ENCODE results near the gene MCAM.

MCAM gene

DNA sequence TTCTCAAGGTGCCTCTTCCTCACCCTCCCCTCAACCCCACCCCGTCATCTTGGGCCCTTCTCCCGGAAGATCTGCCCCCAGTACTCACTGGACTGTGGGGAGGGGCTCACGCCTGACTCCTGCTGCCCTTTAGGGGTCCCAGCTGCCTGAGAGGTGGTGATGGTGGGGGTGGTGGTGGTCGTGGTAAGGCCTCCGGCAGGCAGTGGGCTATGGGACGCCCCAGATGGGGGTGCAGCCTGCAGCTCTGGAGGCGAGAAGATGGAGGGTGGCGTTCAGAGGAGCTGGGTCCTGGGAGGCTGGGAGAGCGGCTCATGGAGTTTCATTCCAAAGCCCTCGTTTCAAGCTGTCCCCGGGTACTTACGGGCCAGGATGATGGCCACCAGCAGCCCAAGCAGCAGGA, 28.8 kb upstream of the MCAM start:
- DNase-seq (ENCODE audit: low read depth): no peak

DNA sequence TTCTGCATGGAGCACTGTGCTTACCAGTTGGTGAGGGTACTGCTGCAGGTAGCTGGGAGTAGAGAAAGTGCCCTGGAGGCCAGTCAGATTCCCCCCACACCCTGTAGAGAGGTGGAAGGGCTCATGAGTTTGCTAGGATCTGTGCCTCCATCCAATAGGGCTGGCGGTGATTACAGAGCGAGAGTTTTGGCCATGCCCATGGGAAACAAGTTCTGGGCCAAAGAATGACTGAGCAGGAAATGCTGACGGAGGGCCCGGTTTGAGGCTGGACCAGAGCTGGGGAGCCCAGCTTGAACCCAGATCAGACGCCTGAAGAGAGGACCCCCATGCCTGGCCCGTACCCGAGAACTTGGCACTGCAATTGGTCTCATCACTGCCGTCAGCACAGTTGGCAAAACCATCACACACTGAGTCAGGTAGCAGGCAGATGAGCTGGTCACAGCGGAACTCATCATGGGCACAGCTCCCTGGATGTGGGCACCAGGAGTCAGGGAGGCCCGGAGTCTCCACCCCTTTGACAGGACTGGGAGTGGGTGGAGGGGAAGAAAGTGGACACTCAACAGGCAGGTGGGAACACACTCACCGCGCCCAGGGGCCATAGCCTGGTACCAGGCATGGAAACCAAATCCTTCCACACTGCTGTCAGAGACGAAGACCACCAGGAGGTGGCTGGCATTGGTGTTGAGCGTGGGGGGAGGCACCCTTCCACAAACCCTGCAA, 27.5 kb upstream of the MCAM start:
- no peak for DNase-seq (ENCODE audit: low read depth)

DNA sequence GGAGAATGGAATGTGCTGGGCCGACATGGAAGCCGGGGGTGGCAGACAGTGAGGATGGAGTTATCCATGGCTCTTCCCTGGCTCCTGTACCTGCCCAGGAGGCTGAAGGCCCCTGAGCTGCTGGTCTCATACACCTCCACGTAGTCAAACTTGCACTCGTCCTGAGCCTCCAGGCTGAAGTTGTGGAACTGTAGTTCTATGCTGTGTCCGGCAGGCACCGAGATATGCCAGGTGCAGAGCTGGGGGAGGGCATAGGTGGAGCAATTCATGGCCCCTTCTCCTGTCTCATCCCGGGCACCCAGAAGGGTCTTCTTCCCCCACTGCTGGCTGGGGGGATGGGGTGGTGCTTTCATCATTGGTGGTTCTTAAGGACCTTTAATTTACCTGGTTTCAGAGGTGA, 26.8 kb upstream of the MCAM start:
- DNase-seq (ENCODE audit: low read depth): no peak

DNA sequence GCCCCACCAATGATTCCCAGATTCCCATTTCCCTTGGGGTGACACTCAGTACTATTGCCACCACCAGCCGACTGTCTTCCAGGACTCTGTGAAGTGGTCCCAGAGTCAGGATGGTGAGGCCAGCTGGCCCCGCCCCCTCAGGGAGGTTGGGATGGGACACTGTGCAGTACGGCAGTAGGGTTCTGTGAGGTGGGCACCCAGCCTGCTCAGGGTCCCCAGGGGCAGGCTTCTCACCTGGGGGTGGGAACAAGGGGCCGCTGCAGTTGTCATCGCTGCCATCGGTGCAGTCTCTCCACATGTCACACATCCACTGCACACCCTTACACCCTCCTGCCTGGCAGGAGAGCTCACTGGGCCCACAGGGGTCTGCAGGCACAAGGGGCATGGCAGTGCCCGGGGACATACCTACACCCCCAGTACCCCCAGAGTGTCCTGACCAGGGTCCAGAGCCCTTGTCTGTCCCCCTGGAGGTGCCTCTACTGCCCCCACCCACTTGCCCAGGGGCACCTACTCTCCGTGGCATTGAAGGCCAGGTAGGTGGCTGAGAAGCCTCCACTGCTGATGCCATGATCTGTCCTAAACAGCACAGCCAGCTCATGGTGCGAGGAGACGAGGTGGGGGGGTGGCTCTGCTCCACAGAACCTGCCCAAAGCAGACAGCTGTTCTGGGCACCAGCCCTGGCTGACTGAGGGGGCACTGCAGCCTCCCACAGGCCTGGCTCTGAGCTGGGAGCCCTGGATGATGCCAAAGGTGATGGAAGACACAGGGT, 25.6 kb upstream of the MCAM start:
- no peak for DNase-seq (ENCODE audit: low read depth)

DNA sequence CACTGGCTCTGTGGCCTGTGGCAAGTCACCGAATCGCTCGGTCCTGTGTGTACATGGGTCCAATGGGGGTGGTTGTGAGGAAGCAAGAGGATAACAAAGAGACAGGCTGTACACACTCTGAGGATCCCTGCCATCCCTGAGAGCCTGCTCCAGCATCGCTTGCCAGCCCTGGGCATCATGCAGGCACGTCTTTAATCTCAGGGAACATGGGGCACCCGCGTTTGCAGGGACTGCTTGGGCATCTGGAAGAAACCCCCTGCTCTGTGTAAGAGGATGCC, 25.0 kb upstream of the MCAM start:
- DNase-seq (ENCODE audit: low read depth): no peak

DNA sequence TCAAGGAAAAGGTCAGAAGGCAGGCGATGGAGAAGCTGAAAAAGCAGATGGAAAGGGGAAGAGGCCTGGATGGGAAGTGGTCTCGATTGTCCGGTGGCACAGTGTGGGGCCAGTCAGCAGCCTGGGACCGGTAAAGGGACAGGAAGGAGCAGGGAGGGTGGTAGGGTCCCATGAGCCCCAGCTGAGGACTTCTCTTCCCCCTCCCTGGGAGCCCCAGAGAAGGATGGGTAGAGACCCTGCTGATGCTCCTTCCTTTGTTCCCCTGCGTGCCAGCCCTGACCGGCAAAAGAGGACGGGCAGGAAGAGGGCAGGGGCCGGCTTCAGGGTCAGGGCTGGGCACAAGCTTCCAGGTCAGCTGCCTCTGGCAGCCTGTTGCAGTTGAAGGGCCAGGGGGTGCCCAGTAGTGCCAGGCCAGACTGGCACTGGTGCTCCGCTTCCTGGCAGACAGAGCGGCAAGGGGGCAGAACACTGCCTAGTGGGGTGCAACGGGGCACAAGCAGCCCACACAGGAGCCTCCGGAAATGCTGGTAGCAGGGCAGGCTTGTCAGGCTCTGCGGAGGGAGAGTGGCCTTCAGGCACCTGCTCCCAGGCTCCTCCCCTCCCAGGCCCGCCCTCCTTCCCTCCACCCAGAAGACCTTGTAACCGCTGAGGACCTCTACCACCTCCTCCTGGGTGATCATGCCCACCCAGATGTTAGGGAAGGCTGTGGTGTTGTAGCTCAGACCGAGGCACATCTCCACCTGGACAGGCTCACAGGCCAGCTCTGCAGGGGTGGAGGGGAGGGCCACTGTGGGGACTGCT, 24.5 kb upstream of the MCAM start:
- DNase-seq (ENCODE audit: low read depth): no peak

DNA sequence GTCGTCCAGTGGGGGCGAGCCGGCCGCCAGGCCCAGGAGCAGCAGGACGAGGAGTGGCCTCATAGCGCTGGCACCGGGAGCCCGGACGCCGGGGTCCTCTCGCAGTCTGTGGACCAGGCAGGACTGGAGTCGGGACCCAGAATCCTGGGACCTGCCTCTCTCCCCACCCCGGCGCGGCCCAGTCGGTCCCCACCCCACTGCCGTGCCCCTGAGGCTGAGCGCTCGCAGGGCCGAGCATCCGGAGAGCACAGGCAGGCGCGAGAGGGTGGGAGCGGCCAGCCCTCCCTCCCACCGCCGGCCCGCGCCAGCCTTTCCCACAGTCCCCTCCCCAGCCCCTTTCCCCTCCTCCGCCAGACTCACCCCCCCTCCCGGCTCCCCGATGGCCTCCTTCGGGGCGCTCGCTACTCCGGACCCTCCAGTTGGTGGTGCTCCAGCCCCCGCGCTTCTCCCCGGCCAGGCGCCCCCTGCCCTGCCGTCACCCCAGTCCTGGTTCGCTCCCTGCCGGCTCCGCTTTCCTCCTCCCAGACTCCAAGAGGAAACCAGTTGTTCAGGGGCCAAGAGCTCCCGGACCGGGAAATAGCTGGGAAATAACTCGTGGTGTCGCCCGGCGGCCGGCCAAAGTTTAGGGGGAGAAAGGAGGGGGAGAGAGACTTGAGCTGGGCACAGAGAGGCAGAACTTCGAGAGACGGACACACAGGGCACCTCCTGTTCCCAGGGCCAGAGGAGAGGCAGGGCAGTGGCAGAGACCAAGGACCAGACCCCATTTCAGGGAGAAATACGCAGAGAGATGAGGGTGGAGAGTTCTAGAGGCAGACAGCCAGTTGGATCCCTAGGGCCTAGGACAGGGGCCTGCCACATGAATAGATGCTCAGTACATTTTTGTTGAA, 23.6 kb upstream of the MCAM start, which contains the start of gene C1QTNF5:
Gene C1QTNF5 (minus strand): TSS at position 549 of the 887 bp plus-strand sequence. CDS start 486 bp downstream, at position 63.
- no peak for DNase-seq (ENCODE audit: low read depth)

DNA sequence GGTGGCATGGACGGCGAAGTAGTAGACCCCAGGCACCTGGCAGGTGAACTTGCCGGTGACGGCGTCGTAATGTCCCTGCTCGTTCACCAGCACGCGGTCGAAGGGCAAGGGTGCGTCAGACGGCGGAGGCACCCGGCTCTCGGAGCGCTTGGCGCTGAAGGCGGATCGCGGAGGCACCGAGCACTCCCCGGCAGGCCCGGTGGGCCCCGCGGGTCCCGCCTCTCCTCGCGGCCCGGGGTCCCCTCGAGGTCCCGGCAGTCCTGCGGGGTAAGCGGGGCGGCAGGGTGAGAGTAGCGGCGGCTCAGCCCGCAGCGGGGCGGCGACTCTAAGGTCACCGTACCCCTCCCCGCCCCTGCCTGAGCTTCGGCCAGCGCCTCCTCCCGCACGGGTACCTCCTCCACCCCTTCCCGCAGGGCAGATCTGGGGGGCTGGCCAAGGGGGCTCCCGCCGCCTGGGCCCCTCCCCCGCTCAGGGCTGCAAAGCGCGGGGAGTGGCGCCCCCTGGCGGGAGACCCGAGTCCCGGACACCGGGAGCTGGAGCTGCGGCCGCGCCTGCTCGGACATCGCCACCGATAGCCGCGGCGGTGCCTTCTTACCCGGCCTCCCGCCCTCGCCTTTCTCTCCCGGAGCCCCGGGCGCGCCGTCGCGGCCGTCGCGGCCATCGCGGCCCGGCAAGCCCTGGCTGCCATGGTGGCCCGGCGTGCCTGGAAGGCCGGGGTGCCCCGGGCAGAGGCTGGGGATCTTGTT, 22.8 kb upstream of the MCAM start:
- DNase-seq (ENCODE audit: low read depth): no peak

DNA sequence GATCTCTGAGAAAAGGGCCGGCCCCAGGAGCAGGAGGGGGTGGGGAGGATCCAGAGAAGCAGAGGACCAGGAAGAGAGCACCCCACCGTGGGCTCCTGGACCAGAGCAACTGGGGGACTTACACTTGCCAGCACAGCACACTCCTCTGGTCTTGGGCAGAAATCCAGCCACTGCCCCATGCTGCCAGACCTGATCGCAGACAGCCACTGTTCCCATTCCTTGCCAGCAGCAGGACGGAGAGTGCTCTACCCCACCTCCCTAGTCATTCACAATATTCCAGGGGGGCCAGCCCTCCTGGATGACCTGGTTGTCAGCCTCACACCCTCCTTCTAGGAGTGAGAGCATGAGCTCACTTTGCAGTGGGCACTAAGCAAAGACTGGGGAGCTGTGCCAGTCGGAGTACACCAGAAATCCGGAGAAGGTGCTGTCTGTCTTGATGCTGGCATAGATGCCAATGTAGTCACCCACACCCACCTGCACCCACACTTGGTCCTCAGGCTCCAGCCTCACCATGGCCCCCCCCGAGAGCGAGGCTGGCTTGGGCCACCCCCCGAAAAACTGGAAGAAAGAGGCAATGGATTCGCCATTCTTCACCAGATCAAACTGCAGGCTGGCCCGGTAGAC, 22.1 kb upstream of the MCAM start:
- no peak for DNase-seq (ENCODE audit: low read depth)

DNA sequence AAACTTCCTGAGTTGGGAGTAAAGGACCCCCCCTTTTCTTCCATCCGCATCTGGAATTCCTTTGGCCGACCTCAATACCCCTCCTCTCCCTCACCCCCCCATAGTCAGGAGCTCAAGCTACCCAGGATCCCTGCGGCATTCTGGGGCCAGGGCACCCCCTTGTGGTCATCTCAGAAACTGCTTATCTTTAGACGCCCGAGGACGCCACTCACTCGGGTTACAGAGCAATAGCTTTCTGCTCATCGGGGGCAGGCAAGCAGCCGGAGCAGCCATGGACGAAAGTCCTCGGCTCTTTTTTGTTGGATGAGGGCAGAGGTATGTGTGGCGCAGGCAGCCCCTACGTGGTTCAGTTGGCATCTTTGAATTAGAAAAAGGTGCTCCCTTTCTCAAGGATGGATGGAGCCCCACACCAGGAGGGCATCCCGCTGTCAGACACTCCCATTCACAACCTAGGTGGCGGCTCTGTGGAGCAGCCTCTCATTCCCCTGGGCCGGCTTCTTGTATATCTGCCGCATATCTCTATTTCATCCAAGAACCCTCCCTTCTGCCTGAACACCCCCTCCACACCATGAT, 21.5 kb upstream of the MCAM start:
- DNase-seq (ENCODE audit: low read depth): peak; percentile 40

DNA sequence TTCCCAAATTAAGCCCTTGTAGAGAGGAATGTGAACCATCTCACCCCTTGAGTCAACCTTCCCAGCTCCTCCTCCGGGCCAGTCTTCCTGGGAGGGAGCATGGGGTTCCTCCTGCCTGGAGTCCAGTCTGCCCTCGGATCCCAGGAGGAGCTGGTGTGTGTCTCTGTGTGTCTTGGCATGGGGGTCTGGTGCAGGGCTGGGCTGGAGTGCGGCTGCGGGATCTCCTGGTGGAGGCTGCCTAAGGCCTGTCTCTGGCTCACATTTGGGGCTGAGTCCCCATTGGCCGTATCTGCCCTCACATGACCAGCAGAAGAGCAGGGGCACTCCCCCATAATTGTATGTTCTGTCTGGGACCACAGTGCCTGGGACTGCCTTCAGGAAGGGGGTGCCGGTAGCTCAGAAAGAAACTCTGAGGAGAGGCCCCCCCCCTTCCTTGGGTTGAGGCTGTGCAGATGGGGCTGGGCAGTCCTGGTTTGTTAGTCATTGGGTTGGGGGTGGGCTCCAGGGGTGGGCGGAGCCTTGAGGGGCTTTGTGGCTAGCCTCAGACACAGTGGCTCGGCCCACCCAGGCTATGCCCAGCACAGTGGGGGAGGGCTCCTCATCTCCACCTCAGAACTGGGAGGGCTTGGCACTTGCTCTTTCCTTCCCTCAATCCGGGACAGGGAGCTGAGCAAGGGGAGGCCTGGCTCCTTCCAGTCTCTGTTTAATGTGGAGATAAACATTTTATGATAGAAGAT, 20.8 kb upstream of the MCAM start:
- no peak for DNase-seq (ENCODE audit: low read depth)

DNA sequence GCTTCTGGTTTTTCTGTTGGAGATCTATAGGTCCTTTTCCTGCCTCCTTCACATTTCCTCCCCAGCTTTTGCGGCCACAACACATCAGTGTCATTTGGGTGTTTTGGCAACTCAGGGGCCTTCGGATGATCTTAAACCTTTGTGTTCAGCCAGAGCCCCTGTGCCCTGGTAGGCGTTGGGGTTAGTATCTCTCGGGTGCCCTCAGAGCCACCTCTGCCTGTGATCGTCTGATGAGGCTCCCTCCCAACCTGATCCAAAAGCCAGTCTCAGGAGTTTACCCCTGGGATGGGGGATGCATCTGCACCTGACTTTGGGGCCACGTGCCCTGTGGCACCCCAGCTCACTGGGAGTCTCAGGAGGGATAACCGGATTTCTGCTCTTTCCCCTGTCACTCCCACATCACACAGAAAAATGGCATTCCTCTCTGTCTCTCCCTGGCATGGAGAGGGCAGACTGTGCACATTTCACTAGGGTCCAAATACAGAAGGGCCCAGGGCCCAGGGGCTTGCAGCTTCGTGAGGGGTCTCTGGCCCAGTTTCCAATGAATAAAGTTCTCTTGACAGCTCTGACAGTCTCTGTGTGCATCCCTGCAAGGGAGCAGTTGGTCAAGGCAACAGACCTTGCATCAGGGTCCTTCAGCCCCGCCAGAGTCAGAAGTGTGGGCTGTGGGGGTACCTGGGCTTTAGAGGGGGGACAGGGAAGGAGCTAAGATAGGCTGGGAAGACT, 20.0 kb upstream of the MCAM start:
- DNase-seq (ENCODE audit: low read depth): no peak

DNA sequence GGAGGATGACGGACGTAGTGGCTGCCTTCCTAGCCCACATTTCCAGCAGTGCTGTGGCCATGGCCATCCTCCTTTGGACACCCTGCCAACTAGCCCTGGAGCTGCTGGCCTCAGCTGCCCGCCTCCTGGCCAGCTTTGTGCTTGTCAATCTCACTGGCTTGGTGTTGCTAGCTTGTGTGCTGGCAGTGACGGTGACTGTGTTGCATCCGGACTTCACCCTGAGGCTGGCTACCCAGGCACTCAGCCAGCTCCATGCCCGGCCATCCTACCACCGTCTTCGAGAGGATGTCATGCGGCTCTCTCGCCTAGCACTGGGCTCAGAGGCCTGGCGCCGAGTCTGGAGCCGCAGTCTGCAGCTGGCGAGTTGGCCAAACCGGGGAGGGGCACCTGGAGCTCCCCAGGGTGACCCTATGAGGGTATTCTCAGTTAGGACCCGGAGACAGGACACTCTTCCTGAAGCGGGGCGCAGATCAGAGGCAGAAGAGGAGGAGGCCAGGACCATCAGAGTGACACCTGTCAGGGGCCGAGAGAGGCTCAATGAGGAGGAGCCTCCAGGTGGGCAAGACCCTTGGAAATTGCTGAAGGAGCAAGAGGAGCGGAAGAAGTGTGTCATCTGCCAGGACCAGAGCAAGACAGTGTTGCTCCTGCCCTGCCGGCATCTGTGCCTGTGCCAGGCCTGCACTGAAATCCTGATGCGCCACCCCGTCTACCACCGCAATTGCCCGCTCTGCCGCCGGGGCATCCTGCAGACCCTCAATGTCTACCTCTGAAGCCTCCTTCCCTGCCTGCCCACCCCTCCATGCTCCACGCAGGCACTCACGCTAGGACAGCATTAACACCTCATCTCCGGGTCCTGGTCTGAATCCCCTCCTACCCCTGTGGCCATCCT, 19.0 kb upstream of the MCAM start:
- no peak for DNase-seq (ENCODE audit: low read depth)

DNA sequence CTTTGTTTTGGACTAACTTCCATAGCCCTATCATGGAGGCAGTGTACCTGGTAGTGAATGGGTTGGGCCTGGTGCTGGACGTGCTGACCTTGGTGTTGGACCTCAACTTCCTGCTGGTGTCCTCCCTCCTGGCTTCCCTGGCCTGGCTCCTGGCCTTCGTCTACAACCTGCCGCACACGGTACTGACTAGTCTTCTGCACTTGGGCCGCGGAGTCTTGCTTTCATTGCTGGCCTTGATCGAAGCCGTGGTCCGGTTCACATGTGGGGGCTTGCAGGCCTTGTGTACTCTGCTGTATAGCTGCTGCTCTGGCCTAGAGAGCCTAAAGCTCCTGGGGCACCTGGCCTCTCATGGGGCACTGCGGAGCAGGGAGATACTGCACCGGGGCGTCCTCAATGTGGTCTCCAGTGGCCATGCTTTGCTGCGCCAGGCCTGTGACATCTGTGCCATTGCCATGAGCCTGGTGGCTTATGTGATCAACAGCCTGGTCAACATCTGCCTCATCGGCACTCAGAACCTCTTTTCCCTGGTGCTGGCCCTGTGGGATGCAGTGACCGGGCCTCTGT, 18.2 kb upstream of the MCAM start:
- no peak for DNase-seq (ENCODE audit: low read depth)

DNA sequence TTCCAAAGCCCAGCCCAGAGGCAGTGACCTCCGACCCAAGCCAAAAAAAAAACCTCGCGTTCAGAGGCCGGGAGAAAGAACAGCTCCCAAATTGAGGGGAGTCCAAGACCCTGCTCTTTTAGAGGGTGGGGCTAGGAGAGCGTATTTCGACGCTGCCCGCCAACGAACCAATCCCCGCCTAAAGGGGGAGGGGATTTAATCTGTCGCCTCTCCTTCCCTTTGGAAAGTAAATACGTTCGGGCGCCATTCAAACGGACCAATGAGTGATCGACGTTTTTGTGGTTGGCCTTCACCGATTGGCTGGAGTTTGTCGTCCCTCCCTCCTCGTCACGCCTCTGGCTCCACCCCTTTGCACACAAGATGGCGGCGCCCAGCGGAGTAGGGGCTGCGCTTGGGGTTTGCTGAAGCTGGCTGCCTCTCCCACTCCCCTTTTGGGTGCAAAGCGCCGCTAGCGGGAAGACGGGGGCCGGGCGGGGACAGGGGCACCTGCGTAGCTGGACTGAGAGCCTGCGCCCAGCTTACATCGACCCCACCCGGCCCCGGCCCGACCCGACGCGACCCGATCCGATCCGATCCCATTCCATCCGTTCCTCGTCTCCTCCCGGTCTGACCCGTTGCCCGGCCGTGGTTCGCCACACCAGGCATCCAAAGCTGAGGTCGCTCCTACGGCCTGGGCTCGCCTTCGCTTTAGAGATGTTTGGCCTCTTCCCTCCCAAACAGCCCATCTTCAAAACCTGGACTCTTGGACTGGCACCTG, 17.4 kb upstream of the MCAM start, which contains the start of gene RNF26:
Gene RNF26 (plus strand): TSS at position 354 of the 757 bp plus-strand sequence. CDS start 596 bp downstream, outside the sequence.
- DNase-seq (ENCODE audit: low read depth): peak; percentile 85

DNA sequence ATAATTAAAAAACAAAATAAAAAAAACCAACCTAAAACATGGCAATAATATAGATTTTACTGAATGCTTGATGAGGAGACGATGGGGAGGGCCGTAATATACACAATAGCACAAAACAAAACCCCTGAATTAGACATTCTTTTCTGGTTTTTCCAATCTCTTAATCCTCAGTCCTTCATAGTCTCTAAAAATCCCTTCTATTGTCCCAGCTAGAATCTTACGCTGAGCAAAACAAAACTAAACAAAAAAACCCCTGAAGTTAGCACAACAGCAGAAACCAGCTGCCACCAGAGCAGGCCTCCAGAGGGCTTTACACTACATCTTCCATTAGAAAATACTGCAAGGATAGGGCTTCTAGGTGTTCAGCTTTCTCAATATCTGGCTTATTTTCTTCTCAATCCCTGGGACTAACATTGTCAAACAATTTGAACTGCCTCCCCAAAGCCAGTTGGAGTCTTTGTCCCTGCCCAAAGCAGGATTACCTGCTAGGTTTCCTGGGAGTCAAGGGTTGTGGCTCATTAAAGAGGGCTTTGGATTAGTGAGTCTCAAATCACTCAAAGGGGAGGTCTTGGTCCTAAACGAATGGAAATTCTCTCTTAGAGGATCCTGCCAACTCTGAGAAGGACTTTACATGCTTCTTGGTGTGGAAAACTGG, 15.3 kb upstream of the MCAM start:
- no peak for DNase-seq (ENCODE audit: low read depth)

All from activated T-helper 1 cell treated with Interleukin-2 at 50 U/mL for 16 hours (primary cell).